HG03439 (cell line): Measurements from ENCODE around the gene PLK5.

Experiments used
- ATAC-seq: cut with Tn5 transposase; IDR thresholded peaks from one replicate; pipeline ENCODE4 v1.9.1; 2021; ENCODE audit warnings: mild to moderate bottlenecking, moderate library complexity; ENCODE audit not compliant: unreplicated experiment

Gene PLK5

GRCh38 chr19:1576242-1577089 is 52.6 kb downstream of the PLK5 start:
- ATAC-seq = no peak

GRCh38 chr19:1577090-1577928 is 53.4 kb downstream of the PLK5 start:
- ATAC-seq = no peak

GRCh38 chr19:1577929-1578618 is 54.2 kb downstream of the PLK5 start:
- no peak for ATAC-seq

DNA sequence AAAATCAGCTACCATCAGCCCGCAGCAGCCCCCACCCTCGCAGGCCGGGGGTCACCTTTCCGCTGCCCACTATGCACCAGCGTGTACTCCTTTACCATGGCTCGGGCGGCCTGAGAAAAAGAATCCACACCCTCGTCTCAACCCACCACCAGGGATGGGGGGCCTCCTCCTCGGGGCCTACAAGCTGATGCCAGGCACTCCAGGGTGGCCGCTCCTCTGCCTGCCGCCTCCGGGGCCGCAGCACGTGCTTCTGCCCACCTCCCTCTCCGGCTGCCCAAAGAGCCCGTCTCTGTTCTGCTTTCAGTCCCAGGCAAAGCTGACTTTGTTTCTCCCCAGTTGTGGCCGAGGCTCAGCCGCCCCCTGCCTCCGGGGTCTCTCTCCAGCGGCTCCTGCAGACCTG is 55.3 kb downstream of the PLK5 start:
- ATAC-seq = no peak

DNA sequence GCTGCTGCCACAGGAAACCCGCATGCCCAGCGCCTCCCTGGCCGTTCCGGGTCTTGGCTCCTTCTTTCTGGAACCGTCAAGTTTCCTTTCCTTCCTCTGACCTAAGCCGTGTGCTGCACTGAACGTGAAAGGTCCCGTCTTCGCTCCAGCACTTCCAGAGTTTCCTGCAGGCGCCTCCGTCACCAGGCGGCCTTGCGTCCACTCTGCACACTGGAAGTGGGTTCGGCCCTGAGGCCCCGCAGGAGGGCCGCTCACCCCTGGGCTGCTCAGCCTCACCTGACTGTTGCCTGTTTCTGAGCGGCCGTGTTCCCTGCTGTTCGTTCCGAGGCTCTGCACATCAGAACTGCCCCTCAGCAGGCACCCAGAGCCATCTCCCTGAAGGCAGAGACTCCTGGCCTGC is 56.5 kb downstream of the PLK5 start:
- no peak for ATAC-seq

- no peak for ATAC-seq
These were observed 57.1 kb downstream of the PLK5 start for GRCh38 chr19:1580957-1581356.

- no peak for ATAC-seq
These were observed 58.3 kb downstream of the PLK5 start for GRCh38 chr19:1582201-1582600.

- ATAC-seq = no peak
These were observed 60.8 kb downstream of the PLK5 start for GRCh38 chr19:1584500-1585242.

- no peak for ATAC-seq
These were observed 61.3 kb downstream of the PLK5 start for GRCh38 chr19:1585243-1585580.
